Chondrocyte (in vitro differentiated cells): ENCODE measurements around the gene ARAF. TPM values are rescaled to one million over a fixed set of nuclear protein-coding genes. Genes with fewer than 3 reads are reported as not detected.

Source experiments
- DNase-seq: peaks from one replicate; pipeline ENCODE4 v3.0.0; 2021; ENCODE audit warnings: mixed read lengths, low spot score
- H3K27ac Mint-ChIP-seq: one replicate; pipeline ENCODE4 v1.8.0; 2021; ENCODE audit warnings: mild to moderate bottlenecking, moderate library complexity, mixed read lengths; ENCODE audit not compliant: unreplicated experiment
- H3K27me3 Mint-ChIP-seq: 2 replicates; pipeline ENCODE4 v1.8.0; 2021; ENCODE audit warnings: low read depth, mixed read lengths
- H3K36me3 Mint-ChIP-seq: 2 replicates; pipeline ENCODE4 v1.8.0; 2021; ENCODE audit warnings: low read depth, mixed read lengths
- H3K4me1 Mint-ChIP-seq: 2 replicates; pipeline ENCODE4 v1.8.0; 2021; ENCODE audit warnings: low read depth, mild to moderate bottlenecking, mixed read lengths
- H3K4me3 Mint-ChIP-seq: one replicate; pipeline ENCODE4 v1.8.0; 2021; ENCODE audit warnings: mild to moderate bottlenecking, moderate library complexity, mixed read lengths; ENCODE audit not compliant: unreplicated experiment
- H3K9me3 Mint-ChIP-seq: 2 replicates; pipeline ENCODE4 v1.8.0; 2021; ENCODE audit warnings: low read depth, mixed read lengths
- CTCF ChIP-seq: fragments of 200-600 bp; sonication (generic); IDR thresholded peaks from 2 replicates; pipeline ENCODE4 v1.5.0; 2021; ENCODE audit warnings: antibody characterized with exemption, mild to moderate bottlenecking, moderate library complexity
- total RNA-seq: library from RNA; stranded (reverse); gene quantifications from 3 replicates; pipeline ENCODE4 v1.2.1, GENCODE V29; 2021

The ARAF gene
- total RNA-seq, 1 donor from 2014 or later, result 61.9 TPM

- TF ChIP-seq CTCF, result no peak
- Mint-ChIP-seq H3K4me3 (peak within 1 kb of the TSS; percentile 67), H3K27me3 (no peaks in the 10 kb centered on the region), H3K4me1 (peaks cover 56% of the 10 kb centered on the region), H3K9me3 (no peaks in the 10 kb centered on the region), H3K27ac (peak within 1 kb of the TSS; percentile 83), H3K36me3 (peaks cover 4% of the 10 kb centered on the region)
- peak; percentile 97 for DNase-seq
Measured at GRCh38 chrX:47581731-47582647, 21.0 kb downstream of the ARAF start, which contains the start of gene TIMP1. Gene TIMP1 (plus strand): TSS chrX:47582436. CDS start chrX:47583416, 980 bp downstream.

GRCh38 chrX:47583240-47583861 lies 22.3 kb downstream of the ARAF start:
- Mint-ChIP-seq H3K27ac (peak overlapping the region; percentile 30), H3K36me3 (peaks cover 4% of the 10 kb centered on the region), H3K4me3 (peak overlapping the region; percentile 67), H3K4me1 (peaks cover 42% of the 10 kb centered on the region), H3K9me3 (no peaks in the 10 kb centered on the region), H3K27me3 (no peaks in the 10 kb centered on the region)
- no peak for DNase-seq
- no peak for TF ChIP-seq CTCF

GRCh38 chrX:47584714-47585113 lies 23.7 kb downstream of the ARAF start:
- Mint-ChIP-seq H3K27me3 (no peaks in the 10 kb centered on the region), H3K4me3 (no peak overlapping the region), H3K36me3 (peaks cover 4% of the 10 kb centered on the region), H3K27ac (no peak overlapping the region), H3K9me3 (no peaks in the 10 kb centered on the region), H3K4me1 (peaks cover 35% of the 10 kb centered on the region)
- DNase-seq, result no peak
- TF ChIP-seq CTCF, result no peak

GRCh38 chrX:47585273-47585672 lies 24.3 kb downstream of the ARAF start:
- Mint-ChIP-seq H3K4me1 (peaks cover 32% of the 10 kb centered on the region), H3K9me3 (peaks cover 4% of the 10 kb centered on the region), H3K4me3 (no peak overlapping the region), H3K36me3 (peaks cover 4% of the 10 kb centered on the region), H3K27me3 (no peaks in the 10 kb centered on the region), H3K27ac (no peak overlapping the region)
- DNase-seq, result no peak
- TF ChIP-seq CTCF, result no peak

GRCh38 chrX:47586043-47586787 lies 25.2 kb downstream of the ARAF start:
- no peak for DNase-seq

More at GRCh38 chrX:47586043-47586787, 25.2 kb downstream of the ARAF start:
- no peak overlapping the region for H3K4me3 Mint-ChIP-seq
- peaks cover 4% of the 10 kb centered on the region for H3K36me3 Mint-ChIP-seq
- H3K9me3 Mint-ChIP-seq, result peaks cover 4% of the 10 kb centered on the region
- H3K4me1 Mint-ChIP-seq, result peaks cover 32% of the 10 kb centered on the region
- no peak for TF ChIP-seq CTCF
- H3K27ac Mint-ChIP-seq, result no peak overlapping the region
- no peaks in the 10 kb centered on the region for H3K27me3 Mint-ChIP-seq
